ENCODE data around the gene DOLPP1.

The DOLPP1 gene

DNA sequence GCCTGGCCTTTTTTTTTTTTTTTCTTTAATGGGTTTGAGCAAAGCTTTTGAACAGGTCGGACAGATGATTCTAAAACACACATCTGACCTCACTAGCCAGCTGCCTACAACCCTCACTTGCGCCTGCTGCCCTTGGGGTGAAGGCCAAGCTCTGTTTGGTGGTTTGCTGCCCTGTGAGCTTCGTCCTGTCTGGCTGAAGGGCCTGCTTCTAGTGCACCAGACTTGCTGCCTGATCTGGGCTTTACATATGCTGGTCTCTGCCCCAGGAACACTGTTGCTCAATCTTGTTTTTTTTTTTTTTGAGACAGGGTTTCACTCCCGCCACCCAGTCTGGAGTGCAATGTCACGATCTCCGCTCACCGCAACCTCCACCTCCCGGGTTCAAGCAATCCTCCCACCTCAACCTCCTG, 16.4 kb upstream of the DOLPP1 start:
- DNase-seq (ENCODE audit: low spot score): no peak

DNA sequence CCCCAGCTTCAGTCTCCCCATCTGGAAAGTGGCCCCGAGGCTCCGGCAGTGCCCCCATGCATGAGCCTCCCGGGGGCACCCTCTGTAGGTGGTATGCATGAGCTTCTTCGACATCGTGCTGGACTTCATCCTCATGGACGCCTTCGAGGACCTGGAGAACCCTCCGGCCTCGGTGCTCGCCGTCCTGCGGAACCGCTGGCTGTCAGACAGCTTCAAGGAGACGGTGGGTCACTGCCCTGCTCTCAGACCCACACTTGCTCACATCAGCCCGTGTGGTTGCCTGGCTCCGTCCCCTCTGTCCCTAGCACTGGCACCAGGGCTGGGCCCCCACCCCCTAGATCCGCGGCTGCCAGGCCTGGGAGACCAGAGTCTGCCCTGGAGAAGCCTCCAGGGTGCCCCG, 12.8 kb upstream of the DOLPP1 start:
- no peak for DNase-seq (ENCODE audit: low spot score)

DNA sequence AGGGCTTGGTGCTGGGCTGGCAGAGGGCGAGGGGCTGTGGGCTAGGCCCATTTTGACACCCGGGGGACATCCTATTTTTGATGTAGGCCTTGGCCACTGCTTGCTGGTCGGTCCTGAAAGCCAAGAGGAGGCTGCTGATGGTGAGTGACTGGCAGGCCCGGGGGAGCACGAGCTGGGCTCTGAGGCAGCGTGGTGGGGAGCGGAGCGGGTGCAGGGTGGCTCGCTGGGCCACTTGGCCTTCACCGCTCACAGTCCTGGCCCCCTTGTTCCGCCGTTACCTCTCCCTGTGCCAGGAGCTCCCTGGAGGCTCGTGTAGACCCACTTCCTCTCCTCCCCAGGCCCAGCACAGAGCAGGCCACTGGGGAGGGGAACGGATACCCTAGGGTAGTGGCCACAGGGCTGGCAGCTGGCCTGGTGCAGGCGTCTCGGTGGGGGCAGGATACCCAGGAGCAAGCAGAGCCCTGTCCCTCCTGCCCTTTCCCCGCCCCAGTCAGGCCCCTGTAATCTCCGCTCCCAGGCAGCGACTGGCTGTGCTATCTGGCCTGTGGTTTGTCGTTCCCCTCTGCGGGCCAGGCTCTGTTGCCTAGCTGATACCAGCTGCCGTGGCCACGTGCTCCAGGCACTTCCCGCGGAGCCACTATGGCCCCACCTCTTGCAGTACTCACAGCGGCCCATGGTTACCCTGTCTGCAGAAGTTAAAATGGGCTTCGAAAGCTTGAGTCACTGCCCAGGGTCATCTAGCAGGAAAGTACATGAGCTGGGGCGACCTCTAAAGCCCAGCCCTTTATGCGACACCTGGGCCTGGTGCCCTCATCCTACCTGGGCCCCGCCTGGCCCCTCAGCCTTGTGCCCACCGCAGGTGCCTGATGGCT, 11.7 kb upstream of the DOLPP1 start:
- DNase-seq (ENCODE audit: low spot score): no peak

DNA sequence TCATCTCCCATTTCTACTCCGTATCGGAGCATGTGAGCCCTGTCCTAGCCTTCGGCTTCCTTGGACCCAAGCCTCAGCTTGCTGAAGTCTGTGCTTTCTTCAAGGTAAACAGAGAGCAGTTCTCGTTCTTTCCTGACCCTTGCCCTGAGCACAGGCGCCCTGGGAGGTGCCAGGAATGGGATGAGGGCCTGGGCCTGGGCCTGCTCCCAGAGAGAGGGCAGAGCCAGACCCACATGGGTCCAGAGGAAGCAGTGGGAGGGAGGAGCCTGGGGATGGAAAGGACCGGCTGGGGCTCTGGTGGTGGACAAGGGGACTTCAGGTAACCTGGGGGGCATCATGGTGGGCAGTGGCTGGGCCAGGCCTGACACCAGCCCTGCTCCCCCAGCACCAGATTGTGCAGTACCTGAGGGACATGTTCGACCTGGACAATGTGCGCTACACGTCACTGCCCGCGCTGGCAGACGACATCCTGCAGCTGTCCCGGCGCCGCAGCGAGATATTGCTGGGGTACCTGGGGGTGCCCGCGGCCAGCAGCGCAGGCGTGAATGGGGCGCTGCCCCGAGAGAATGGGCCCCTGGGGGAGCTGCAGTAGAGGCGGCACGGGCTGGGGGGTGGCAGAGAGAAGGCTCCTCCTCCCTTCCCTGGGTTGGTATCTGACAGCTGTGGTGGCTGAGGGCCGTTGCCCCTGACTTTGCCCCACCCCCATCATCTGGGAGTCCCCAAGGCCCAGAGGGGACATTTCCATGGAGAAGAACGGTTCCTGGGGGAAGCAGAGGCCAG, 10.9 kb upstream of the DOLPP1 start:
- no peak for DNase-seq (ENCODE audit: low spot score)

DNA sequence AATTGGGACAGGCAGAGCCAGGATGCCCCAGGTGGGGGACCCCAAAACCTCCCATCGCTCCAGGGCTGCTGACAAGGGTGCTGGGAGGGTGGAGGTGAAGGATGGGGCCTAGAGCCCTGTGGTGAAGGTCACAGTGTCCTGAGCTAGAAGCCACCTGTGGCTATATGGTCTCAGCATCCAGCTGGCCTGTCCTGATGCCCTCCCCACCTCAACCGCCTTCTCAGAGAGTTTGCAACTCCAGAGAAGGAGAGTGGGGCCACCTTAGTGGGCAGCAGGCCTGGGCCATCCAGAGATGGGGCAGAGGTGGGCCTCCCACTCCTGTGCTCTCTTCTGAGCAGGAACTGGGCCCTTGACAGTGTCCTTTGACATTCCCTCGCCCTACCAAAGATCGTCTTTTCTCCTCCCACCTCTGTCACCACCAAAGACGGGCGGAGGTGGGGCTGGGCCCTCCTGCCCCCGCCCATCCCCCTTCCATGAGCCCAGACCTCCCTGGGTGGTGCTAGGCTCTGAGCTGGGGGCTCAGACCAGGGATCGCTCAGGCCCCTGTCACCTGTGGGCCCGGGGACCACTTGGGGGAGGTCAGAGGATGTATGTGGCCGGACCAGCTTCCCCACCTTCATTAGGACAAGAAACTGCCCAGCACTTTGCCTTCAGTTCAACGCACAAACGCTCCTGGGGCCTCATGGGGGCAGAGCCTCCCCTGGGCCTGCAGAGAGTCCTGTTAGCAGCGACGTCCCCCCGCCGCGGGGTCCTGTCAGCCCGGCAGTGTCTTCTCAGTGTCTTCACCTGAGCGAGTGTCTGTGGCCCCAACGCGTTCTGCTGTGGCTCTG, 10.0 kb upstream of the DOLPP1 start:
- no peak for DNase-seq (ENCODE audit: low spot score)

DNA sequence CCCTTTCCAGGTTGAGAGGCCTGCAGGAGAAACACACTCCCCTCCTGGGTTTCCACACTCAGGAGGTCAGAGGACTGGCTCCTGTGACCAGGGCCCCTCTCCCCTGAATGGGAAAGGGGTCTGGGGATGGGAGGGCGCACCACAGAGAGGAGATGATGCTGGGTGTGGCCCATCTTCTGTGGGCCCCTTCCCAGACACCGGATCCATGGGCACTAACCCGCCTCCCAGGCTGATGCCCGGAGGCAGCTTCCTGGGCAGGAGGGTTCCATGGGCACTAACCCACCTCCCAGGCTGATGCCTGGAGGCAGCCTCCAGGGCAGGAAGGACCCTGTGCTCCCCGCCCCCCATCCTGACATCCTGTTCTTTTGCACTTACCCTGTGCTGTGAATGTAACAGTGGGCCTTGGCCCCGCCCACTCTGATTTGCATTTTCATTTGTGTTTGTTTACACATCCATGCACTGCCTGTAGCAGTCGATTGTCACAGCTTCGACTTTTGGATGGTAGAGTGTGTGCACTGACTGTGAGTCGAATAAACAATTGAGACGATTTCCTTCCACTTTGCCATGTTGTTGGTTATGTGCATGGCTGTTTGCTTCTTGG, 9.3 kb upstream of the DOLPP1 start:
- no peak for DNase-seq (ENCODE audit: low spot score)

DNA sequence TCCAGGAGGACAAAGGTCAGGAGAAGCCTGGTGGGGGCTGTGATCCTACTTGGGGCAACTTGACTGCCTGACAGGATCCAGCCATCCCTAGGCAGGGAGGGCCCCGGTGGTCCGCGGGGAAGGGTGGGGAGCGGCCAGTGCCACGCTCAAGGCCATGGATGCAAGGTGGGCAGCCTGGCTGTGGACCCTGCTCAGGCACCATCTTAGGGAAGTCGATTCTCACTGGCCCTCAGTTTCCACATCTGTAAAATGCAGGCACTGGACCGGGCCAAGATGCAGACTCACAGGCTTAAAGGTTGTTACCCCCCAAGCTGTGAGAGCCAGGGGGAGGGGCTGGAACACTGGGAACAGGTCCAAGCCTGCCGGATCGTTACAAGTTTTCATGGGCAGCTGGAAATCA, 8.7 kb upstream of the DOLPP1 start:
- DNase-seq (ENCODE audit: low spot score): no peak

DNA sequence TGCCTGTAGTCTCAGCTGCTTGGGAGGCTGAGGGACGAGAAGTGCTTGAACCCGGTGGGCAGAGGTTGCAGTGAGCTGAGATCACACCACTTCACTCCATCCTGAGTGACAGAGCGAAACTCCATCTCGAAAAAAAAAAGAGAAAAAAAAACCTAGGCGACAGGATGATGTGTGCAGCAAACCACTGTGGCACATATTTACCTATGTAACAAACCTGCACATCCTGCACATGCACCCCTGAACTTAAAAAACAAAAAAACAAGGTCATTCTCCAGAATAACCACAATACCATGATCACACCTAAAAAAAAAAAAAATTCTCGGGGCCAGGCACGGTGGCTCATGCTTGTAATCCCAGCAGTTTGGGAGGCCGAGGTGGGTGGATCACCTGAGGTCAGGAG, 7.5 kb upstream of the DOLPP1 start:
- DNase-seq (ENCODE audit: low spot score): no peak

DNA sequence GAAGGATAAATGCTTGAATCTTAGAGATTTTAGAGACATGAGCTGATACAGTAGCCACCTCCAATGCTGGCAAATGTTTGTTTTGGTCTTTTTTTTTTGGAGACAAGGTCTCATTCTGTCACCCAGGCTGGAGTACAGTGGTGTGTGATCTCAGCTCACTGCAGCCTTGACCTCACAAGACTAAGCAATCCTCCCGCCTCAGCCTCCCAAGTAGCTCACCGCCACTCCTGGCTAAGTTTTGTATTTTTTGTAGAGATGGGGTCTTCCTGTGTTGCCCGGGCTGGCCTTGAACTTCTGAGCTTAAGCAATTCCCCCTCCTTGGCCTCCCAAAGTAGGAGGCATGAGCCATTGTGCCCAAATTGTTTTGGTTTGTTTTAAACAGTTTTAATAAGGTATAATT, 6.8 kb upstream of the DOLPP1 start:
- no peak for DNase-seq (ENCODE audit: low spot score)

DNA sequence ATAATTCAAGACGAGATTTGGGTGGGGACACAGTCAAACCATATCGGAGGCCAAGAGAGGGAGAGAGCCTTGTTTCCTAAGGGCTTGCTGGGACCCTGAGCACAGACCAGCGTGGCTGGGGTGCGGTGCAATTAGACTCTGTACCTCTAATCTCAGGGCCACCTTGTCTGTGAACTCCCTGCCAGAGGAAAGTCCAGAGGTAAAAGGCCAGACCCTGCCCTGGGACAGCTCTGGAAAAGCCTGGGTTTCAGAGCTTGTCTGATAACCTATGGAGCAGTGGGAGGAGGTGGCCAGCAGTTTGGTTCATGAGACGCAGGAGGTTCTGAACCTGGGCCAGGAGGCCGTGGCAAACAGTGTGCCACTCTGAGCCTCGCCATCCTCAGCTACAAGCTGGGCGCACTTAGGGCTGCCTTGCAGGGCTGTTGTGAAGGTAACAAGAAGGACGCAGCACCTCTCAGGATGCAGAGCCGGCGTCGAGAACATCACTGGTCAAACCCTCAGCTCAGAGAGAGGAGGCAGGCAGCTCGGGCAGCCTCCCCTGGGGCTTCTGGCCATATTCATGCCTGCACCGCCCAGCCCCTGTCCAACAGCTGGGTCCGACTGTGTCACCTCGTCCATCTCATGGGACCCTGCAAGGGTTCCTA, 4.8 kb upstream of the DOLPP1 start:
- DNase-seq (ENCODE audit: low spot score): no peak

DNA sequence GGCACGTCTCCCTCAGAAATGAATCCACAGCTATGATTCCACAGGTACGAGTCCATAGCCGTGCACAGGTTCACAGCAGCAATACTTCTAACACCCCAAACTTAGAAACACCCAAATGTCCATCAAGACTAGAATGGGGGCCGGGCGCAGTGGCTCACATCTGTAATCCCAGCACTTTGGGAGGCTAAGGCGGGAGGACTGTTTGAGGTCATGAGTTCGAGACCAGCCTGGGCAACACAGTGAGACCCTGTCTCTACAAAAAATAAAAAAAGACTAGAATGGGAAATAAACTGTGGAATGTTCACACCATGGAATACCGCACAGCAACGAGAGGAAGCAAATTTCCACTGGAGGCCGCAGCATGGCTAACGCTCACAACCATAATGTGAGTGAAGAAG, 4.3 kb upstream of the DOLPP1 start:
- no peak for DNase-seq (ENCODE audit: low spot score)

DNA sequence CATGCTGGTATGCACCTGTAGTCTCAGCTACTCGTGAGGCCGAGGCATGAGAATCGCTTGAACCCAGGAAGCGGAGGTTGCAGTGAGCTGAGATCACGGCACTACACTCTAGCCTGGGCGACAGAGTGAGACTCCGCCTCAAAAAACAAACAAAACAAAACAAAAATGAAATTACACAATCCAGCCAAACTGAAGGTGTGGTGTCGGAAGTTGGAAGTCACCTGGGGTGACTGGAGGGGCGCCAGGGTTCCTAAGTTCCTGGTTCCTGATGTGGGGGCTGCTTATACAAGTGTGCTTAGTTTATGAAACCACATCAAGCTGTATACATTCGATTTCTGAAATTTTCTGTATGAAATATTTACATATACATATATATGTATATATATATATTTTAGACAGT, 3.7 kb upstream of the DOLPP1 start:
- no peak for DNase-seq (ENCODE audit: low spot score)

DNA sequence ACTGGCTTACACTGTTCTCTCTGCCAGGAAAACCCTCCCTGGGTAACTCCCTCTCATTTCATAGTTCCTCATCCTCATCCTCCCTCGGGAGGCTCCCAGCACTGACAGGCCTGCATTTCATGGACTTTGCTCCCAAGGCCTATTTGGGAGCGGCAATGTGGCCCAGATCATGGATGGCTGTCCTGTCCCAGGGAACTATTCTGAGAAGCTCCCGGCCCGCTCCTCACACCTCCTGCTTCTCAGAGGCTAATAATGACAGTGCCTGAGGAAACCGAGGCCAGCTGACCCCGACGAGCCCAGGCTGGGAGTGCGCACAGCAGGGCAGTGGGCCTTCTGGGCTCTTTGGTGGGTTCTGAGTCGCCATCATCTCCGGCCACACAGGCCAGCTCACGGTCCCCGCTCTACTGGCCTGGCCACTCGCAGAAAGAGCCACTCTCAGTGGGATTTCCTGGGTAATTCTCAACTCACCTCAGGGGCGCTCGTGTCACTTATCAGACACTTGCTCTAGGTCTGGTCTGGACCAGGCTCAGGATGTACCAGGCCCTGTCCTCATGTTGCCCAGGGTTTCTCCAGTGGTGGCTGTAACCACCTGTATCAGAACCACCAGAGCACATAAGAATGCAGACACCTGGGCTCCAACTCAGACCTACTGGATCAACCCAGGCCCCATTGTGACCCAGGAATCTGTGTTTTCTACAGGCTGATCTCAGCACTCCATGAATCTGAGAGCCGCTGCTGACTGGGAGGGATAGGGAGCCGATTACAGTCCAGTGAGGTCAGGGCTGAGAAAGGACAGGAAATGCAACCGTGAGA, 2.0 kb upstream of the DOLPP1 start:
- no peak for DNase-seq (ENCODE audit: low spot score)

DNA sequence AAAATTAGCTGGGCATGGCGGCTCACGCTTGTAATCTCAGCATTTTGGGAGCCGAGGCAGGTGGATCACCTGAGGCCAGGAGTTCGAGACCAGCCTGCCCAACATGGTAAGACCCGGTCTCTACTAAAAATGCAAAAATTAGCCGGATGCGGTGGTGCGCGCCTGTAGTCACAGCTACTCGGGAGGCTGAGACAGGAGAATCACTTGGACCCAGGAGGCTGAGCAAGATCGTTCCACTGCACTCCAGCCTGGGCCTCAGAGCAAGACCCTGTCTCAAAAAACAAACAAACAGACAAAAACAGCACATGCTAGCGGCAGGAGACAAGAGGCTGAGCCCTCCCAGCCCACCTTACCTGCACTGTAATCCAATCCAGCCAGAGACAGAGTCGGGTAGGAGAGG, 1.1 kb upstream of the DOLPP1 start:
- DNase-seq (ENCODE audit: low spot score): no peak

DNA sequence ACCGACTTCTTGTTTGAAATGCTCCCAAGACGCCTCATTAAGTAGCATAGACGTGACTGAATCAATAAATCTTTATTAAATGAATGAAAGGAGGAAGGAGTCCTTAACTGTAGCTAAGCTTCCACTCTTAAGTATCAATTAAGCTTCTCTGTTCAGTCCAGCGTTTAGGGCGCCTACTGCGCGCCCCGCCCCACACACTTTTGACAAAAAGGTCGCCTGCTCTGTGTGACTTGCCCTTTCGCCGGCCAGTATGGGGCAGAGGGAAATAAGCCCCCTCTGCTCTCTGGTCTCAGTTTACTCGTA, 662 bp upstream of the DOLPP1 start:
- DNase-seq (ENCODE audit: low spot score): no peak

DNA sequence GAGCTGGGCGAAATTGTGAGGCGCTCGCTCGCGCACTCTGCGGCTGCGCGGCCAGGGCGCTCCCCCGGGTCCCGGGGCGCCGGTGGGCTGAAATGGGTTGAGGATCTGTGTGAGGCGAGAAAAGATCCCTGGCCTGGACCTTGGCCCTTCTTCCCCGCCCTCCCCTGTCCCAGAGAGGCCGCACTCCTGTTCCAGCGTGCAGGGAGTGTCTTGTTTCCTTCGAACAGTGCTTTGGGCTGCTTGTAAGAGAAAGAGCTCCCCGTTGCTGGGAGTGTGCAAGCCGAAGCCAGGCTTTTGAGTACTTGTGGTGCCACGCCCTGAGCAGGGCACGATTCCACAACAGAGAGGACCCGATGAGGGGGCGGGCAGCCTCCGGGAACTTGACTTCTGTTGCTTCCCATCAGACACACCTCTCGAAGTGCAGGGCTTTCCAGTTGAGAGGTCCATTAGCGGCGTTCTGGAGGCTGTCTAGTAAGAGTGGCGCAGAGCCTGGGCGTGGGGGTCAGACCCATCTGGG, 535 bp downstream of the DOLPP1 start:
- peak; percentile 98 for DNase-seq (ENCODE audit: low spot score)

DNA sequence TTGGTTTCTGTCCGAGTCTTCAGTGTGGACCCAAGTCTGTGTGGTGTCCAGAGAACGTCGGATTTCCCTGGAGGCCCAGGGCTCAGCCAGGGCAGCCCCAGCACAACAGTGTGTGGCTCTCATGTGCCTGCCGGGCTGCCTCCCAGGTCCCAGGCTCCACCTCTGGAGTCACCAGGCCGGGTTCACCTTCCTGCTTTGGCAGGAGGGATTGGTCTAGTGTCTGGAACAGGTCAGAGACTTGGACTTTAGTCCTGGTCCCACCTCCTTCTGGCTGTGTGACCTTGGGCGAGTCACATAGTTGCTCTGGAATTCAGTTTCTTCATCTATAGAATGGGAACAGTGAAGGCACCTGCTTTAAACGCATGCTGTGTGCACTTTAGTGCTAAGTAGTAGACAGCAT, 3.2 kb downstream of the DOLPP1 start:
- no peak for DNase-seq (ENCODE audit: low spot score)

DNA sequence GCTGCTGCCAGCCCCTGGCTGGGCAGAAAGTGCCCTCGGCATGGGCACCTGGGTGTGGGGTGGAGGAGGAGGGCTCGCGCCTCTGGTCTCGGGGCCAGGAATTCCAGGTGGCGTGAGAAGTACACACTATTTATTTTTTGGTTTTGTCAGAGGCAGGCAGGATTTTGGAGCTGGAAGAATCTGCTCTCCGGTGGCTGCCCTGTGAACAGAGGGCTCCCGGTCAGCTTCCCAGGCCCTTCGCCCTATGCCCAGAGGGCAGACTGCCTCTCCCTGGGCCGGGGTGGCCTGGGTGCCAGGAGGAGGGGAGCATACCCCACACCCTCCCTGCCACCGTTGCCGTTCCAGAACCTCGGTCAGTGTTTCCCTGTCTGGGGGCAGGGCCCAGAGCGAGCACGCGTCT, 8.3 kb downstream of the DOLPP1 start:
- no peak for DNase-seq (ENCODE audit: low spot score)

DNA sequence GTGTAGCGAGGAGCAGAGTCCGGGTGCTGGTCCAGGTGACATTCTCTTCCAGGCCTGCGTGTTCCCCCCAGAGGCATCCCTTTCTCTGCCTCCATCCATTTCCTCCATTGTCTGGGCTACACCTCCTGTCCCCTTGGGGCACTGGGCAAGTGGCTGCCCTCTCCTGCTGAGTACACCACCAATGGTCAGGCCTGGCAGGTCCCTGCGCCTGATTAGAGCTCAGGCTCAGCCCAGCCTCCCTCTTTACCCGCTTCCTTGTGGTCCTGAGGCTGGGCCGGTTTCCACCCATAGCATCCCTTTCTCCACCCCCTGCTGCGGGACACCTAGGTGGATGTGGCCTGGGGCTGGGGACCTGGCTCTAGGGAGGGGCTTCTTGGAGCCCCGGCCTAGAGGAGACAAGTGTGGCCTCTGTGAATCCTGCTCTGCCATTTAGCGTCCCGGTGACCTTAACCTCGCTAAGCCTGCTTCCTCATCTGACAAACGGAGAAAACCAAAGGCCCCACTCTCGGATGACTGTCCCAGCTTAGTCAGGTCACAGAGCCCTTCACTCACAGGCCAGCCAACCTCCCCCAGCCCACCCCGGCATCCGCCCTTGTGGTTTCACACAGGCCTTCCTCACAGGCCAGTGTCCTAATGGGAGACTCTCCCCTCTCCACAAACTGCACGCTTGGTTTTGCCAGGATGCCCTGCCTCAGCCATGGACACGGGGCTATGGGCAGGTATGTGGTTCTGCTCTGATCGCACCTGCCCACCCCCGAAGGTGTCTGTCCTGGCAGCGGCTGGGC, 12.9 kb downstream of the DOLPP1 start:
- DNase-seq (ENCODE audit: low spot score): no peak
